Measurements from ENCODE around the gene ROBO1.

Gene ROBO1

DNA sequence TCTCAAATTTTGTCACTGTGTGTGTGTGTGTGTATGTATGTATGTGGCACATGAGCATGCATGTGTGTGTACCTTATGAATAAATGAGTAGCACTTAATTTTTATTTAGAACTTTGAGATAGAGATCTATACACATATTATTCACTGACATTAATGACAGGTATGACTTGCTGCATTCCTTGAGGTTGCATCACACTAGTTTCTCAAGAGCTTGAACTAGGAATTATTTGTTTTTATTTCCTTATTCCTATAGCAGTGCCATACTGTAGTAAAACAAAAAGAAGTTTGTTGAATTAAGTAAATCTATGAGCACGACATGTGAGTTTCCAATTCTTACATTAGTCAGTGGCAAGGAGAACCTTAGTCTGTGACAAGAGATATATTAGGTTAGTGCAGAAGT is 943.9 kb downstream of the ROBO1 start:
- DNase-seq, result no peak

DNA sequence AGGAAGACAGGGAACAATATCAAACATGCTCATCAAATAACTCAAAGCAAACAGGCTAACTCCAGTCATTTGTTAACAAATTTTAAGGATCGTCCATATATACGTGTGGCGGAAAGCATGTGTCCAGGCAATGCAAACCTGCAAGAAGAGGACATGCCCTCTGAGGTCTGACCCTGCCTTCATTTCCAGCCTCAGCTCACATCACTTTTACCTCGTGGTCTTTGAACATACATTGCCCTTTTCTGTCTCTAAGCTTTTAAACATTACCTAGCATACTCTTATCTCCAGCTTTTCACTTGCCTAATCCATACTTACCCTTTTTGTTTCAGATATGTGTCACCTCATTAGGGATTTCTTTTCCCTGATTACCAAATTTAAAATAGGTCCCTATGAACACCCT is 944.4 kb downstream of the ROBO1 start:
- no peak for DNase-seq

DNA sequence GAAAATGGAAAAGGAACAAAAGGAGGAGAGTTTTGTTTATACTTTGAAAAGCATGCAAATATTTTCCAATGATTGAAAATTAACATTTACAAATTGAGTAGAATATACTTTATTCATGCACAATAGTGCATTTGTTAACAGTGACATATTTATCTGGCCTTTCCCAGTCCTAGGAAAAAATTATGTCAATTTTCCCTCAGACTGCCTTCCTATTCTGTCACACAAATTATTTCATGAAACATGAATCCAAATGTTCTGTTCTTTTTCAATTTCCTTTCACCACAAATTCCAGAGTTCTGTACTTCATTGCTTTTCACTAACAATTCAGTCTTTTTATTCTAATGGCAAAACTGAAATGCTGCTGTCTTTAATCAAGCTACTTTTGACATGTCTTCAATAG is 945.1 kb downstream of the ROBO1 start:
- DNase-seq, result no peak

DNA sequence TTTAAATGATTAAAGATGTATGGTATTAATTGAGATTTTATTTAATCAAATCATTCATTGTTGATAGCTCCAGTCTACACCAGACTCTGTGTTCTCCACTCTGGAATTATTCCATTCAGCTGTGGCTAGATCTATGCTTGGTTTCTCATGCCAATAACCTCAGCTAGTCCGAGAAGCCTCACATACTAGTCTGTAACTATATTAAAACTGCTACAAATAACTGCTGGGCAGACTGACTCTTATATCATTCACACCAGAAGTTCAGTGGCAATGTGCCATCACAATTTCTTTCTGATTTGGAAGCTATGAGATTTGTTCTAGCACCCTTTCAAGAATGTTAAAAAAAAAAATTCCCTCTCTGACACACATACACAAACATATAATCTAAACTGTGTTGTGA is 947.3 kb downstream of the ROBO1 start:
- peak in 1 of 2 experiments; percentile 10 for DNase-seq

DNA sequence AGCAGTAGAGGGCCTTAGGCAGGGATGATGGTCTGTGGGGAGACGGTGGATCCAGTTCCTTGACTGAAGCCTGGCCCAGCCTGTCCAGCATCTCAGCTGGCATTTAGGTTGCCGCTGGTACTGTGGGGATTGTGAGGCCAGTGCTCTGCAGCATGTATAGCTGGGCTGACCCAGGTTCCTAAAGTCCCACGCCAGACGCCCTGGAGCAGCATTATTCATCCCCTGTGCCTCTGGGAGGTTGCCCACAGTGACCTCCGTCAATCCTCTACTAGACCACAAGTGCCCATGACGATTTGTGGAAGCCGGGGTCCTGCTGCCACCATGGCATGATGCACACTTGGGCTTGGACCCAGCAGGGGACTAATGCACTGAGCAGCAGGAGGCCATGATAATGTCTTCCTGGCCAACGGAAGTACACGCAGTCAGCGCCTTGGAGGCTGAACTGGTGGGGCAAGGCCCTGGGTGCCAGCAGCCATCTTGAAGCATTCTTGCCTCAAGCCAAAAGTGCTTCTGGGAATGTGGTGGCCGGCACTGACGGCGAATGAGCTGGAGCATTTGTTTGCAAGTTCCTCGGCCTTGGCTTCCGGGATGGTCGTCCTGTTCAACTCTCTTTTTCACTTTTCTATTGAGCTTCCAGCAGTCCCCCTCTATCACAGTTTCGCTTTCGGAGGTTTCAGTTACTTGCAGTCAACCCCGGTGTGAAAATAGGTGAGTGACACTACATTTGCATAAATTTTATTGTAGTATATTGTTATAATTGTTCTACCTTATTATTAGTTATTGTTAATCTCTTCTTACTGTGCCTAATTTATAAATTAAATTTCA is 949.4 kb downstream of the ROBO1 start:
- no peak for DNase-seq

DNA sequence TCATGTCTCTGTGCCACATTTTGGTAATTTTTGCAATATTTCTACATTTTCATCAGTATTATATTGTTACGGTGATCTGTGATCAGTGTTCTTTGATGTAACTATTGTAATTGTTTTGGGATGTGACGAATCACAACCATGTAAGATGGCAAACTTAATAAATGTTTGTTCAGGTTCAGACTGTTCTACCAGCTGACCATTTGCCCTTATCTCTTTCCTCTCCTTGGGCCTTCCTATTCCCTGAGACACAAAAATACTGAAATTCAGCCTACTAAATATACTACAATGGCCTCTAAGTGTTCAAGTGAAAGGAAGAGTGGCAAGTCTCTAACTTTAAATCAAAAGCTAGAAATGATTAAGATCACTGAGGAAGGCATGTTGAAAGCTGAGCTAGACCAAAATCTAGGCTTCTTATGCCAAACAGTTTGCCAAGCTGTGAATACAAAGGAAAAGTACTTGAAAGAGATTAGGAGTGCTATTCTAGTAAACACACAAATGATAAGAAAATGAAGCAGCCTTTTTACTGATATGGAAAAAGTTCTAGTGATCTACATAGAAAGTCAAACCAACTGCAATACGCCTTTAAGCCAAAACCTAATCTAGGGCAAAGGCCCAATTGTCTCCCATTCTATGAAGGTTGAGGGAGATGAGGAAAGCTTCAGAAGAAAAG is 952.8 kb downstream of the ROBO1 start:
- no peak for DNase-seq

DNA sequence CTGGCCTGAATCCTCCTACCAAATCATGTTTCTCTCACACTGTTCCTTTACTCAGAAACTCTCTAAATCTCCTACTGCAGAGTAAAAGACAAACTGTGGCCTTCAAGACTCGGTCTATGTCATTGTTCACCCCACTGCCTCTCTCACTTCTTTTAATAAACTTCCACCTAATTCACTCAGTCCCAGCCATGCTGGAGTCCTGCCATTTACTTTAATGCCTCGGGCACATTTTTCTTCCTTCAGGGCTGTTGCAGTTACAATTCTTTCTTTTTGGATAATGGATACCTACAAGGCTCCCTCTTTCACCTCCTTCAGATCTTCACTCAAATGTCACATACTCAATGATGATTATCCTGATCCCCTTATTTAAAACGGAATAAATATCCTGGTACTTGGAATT is 955.6 kb downstream of the ROBO1 start:
- DNase-seq, result no peak

DNA sequence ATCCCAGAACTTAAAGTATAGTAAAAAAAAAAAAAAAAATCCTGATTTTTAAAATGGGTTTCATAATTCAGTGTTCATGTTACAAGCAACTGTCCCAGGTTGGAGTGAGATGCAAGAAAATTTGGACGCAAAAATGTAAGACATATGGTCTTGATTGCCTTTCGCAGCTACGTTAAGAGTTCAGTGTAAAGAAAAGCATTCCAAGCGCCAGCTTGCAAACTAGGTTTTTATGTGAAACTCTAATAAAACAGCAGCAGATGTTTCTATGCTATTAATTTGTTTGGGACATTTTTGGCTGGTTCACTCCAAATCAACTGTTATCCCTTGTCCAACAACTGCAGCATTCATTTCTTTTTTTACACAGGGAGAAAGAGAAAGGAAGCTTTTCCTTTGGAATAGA is 957.8 kb downstream of the ROBO1 start:
- peak; percentile 56 to 80 for DNase-seq

DNA sequence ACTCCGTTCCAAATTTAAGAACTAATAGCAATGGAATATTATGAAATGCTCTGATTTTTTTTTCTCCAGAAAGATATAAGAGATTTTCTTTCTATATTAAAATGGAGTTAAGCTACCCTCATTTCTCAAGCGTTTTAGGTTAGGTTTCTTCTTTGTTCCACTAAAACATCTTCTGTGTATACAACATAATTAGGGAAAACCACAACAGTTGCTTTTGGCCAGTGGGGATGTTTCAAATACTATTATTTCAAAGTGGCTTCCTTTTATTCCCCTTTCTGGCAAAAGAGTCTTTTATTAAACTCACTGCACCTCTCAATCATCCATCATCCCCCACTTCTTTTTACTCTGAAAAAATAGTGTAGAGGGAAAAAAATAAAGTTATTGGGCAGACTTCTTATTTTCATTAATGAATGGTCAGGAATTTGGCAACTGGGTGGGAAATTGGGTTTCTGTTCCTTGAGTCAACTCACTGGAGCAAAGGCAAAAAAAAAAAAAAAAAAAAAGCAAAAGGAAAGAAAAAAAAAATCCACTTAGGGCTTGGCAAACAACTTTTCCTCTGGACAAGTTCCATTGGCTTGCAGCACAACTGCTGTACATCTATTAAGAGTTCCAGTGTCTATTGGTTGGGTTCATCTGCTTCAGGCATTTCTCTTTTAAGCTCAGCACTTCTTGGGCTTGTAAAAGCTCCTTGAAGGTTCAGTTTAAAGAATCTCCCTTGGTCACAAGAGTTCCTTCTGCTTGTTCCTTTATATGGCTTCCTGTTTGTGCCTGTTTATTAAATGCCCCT is 963.4 kb downstream of the ROBO1 start:
- DNase-seq, result peak; percentile 24 to 74

DNA sequence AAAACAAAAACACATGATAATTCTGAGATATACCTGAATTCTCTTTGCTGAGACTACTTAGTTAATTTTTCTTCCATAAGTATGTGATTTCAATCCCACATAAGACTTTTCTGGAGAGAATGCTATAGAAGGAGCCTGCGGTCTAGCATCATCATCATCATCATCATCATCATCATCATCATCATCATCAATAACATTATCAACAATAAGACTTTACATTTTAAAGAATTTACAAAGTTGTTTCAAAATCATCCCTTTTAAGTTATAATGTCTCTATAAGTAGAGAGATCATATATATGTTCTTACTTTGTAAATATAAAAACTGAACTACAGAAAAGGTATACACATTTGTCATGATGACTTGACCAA is 965.3 kb downstream of the ROBO1 start:
- no peak for DNase-seq

DNA sequence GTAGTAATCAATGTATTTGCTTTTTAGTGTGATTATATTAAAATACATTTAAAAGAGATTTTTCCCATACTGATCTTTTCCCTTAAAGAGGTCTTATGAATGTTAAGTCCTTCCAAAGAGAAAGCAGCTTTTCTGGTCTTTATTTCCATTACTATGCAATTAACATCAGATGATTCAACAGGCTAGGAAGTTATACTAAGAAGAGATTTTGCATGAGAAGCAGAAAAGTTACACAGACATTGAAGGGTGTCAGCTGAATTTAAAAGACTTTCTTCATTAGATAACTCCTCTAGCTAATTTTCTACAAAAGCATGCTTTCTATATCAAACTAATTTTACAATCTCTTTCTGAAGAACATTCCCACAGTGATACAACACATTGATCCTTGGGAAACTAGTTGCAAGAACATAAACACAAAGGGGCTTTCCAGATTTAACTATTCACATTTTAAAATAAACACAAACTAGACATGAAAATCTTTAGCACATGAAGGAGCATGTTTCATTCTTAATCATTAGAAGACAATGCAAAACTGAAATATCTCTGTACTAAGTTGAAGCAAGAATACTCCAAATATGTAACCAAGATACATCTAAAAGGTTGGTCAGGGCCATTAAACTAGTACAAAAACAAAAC is 965.8 kb downstream of the ROBO1 start:
- DNase-seq, result no peak

DNA sequence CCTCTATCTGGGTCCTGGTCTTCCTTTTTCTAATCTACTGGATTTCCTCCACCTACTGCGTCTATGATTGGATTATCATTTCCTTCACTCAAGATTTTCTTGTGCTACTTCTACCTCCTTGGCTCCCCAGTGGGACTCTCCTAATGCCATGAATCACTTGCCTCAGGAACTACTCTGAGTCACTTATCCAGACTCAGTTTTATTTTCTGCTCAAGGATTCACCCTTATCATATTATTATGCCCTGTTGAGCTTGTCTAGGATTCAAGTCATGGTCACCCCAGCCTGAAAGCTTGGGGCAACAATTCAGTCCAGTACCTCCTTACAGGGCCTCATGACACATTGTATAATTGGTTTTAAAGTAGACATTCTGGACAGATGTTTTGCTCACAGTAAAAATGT is 968.1 kb downstream of the ROBO1 start:
- no peak for DNase-seq

DNA sequence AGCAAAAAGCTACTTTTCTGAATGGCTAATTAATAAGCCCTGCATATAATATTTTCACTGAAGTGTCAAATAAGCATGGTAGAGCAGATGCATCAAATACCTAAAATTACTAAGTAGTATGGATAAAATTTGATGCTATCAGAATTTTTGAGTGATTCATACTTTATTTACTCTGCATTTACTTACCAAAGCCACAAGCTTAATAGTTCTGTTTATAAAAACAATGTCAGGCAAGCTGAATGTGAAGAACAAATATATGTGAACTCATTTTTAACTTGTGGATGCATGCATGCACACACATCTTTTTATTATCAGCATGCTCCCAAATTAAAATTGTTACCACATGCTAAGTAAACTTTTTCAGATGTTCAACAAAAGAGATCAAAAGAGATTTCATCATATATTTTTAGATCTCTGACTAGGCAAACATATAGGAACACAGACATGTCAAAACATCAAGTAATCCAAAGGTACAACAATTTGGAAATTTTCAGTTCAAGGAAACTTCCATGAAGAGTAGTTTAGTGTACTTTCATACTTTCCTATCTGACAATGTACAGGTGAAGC is 969.4 kb downstream of the ROBO1 start:
- DNase-seq, result no peak

DNA sequence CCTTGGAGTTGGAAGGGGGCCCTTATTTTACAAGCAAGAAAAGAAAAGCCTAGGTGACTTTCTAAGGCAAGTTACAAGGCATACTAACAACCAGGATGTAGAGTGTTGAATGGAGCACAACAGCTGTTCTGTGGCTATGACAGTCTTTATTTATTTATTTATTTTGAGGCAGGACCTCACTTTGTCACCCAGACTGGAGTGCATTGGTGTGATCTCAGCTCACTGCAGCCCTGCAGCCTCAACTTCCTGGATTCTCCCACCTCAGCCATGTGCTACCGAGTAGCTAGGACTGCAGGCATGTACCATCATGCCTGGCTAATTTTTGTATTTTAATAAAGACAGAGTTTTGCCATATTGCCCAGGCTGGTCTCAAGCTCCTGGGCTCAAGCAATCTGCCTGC is 973.4 kb downstream of the ROBO1 start:
- no peak for DNase-seq

DNA sequence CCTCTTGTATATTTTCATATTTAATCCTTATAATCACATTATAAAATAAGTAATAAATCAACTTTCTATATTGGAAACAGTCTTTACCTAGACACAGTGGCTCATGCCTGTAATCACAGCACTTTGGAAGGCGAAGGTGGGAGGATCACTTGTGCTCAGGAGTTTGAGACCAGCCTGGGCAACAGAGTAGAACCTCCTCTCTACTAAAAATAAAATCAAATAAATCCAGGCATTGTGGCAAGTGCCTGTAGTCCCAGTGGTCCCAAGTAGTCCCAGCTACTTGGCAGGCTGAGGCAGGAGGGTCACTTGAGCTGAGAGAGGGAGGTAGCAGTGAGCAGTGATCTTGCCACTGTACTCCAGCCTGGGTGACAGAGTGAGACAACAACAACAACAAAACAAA is 975.1 kb downstream of the ROBO1 start:
- no peak for DNase-seq

DNA sequence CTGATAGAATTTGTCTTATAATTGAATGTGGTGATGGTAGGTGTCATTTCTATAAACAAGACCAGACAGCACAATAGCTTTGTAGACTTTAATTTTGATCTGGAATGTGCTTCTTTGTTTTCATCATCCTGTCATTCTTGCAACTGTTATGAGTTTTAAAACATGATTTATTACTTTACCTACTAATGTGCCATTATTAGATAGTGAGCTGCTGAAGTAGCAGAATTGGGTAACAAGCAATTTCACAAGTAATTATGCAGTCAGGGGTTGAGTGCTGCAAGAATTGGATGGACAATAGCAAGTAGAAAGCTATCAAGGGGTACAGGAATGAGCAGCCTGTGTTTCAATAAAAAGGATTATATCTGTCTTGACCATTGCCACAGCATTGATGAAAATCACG is 975.6 kb downstream of the ROBO1 start:
- DNase-seq, result no peak

DNA sequence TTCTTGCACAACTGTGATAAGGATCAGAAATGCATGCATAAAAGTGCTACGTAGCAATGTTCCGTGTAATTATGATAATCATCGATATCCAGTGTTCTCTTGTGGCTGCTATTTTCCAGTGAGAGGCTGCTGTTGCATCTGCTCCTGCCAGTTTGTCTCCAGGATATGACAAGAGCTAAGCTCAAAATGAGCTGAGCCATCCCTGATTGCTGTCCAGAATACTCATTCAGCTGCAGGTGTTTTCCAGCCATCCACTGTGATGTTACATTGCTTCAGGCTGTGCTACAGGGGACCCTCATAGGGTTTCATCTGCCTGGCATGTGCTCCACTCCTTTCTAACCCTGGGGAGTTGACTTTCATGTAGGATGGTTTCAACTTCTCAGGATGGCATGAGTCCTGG is 976.0 kb downstream of the ROBO1 start:
- DNase-seq, result no peak

DNA sequence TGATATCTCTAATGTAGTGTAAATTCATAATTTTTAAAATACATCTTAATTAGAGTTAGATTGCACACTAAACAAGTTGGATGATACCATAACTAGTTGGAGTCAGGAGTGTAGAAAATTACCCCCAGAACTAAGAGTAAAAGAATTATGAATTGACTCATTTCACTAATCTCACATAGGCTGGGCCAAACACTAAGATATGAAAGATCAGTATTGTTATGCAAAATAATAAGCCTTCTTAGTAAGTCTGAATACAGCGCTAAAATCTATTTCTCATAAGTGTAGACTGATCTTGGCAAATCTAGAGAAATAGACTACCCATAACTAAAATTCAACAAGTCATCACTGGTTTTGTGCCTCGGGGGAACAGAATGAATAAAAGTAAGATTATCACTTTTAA is 979.0 kb downstream of the ROBO1 start:
- no peak for DNase-seq

DNA sequence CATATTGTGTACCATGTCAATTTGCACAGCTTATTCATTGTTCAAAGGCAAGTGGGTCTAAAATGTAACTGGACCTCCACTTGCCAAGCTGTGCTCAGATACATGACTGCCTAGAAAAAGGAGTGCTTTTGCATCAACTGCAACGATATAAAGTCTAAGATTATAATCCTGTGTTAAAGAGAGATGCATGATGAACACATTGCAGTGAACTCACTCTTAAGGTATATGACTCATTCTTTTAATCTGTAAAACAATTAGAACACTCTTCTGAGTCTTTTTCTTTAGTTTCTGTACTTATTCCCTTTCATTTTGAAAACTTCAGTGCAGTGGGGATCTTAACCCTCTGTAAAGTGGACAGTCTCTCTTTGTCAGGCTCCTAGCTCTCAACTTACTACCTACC is 982.8 kb downstream of the ROBO1 start:
- DNase-seq, result no peak

DNA sequence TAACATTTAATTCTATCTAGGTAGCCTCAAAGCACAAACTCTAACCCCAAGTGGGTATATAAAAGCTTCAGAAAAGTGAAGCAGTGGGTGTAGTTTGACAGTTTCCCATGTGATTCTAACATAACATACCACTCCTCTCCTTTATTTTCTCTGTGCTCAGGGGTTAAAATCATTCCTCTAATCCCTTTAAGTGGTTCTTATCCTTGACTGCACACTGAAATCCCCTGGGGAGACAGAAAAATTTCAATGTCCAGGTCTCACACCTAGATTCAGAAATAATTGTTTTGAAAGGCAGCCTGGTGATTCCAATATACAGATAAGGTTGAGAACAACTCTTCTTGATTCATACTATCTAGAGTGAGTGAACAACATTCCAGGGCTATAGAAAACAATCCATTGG is 986.4 kb downstream of the ROBO1 start:
- DNase-seq, result no peak

DNA sequence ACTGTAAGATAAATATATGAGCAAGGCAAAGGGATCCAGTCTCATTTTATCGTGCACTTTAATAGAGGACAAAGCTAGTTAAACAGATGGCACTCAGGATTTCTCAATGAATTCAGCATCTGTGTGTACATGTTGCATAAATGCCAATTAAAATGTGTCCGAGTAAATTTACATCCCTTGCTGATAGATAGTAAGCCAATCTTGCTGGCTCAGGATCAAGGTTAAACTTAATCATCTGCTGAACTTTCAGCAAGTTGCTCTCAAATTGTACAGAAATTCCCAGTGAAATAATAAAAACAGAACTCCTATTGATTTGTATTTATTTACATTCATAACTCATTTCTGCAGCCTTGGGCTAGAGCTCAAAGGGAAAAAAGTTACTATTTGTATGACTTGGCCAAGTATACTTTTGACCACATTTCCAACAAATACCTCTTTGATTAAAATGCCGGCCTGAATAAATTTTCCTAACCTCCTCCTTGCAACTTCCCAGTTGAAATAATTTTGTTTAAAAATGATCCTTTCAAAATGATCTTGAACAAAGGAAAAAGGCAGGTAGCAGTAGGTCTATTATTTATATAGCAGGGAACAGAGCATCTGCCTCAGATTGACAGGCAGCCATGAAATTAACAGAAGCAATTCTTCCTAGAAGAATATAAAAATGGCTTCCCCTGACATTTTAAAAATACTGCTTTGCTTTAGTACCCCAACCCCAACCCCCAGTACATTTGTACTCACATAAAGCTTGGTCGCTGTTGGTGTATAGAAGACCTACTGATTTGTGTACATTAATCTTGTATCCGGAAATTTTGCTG is 1001.9 kb downstream of the ROBO1 start:
- DNase-seq, result peak; percentile 31 to 67

DNA sequence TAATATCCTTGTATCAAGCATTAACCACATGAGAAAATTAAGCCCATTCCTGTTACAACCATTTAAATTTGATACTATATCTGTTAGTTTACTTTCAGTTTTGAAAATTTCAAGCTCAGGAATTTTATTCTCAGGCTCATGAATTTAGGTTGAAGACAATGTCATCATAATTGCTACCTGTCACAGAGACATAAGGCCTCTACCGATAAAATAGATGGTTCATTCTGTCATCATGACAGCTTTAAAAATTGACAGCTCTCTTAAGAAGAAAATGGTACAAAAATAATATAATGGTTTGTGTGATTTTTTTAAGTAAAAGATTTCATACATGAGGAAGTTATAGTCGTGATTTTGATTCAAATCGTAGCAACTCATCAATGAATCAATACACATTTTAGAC is 1003.2 kb downstream of the ROBO1 start:
- no peak for DNase-seq

All from NCI-H446 (cell line).